Natural killer cell (primary cell): ENCODE data around the gene DDR2. TPM values are rescaled to one million over a fixed set of nuclear protein-coding genes. Genes with fewer than 3 reads are reported as not detected.

Experiments used
- ATAC-seq, 3 donors: fragments of 150-1000 bp in 2 of 3; fragments of 200-7000 bp in 1 of 3; cut with Tn5 transposase; 1 replicate in 1 of 3; 2 replicates in 2 of 3; pipeline ENCODE4 v1.10.0; 2021; ENCODE audit warnings: mild to moderate bottlenecking in 2 of 3, moderate library complexity in 2 of 3
- DNase-seq, 2 donors: peaks; one replicate each; pipeline versions ENCODE4 v3.0.0 to v3.0.0-alpha.2; 2013 to 2021; ENCODE audit warnings: mixed read lengths in 1 of 2
- H3K27ac ChIP-seq: one replicate; pipeline ENCODE4 v1.5.1; 2013; ENCODE audit warnings: mild to moderate bottlenecking, low read length
- H3K27me3 ChIP-seq: one replicate; pipeline ENCODE4 v1.6.1; 2013; ENCODE audit warnings: low read length; ENCODE audit not compliant: control insufficient read depth, insufficient read depth
- H3K36me3 ChIP-seq: one replicate; pipeline ENCODE4 v1.6.1; 2013; ENCODE audit warnings: low read length; ENCODE audit not compliant: control insufficient read depth, insufficient read depth
- H3K4me1 ChIP-seq: one replicate; pipeline ENCODE4 v1.6.1; 2013; ENCODE audit warnings: low read length; ENCODE audit not compliant: control insufficient read depth, insufficient read depth
- H3K4me3 ChIP-seq: one replicate; pipeline ENCODE4 v1.5.1; 2013; ENCODE audit warnings: low read length
- H3K9me3 ChIP-seq: one replicate; pipeline ENCODE4 v1.6.1; 2013; ENCODE audit warnings: low read length; ENCODE audit not compliant: control insufficient read depth, insufficient read depth
- H3K27ac Mint-ChIP-seq, 2 donors: one replicate each; pipeline ENCODE4 v1.8.0; 2022; ENCODE audit warnings: mild to moderate bottlenecking in 2 of 2, mixed read lengths in 2 of 2, moderate library complexity in 1 of 2
- H3K27me3 Mint-ChIP-seq, 2 donors: one replicate each; pipeline ENCODE4 v1.8.0; 2022; ENCODE audit warnings: low read depth in 2 of 2, mixed read lengths in 2 of 2
- H3K36me3 Mint-ChIP-seq: one replicate; pipeline ENCODE4 v1.8.0; 2022; ENCODE audit warnings: mixed read lengths
- H3K4me1 Mint-ChIP-seq, 2 donors: one replicate each; pipeline ENCODE4 v1.8.0; 2022; ENCODE audit warnings: mixed read lengths in 2 of 2
- H3K4me3 Mint-ChIP-seq: one replicate; pipeline ENCODE4 v1.8.0; 2022; ENCODE audit warnings: mild to moderate bottlenecking, moderate library complexity, mixed read lengths
- H3K9me3 Mint-ChIP-seq, 2 donors: one replicate each; pipeline ENCODE4 v1.8.0; 2022; ENCODE audit warnings: mixed read lengths in 2 of 2
- CTCF ChIP-seq: fragments of 200-600 bp; IDR thresholded peaks from one replicate; pipeline ENCODE4 v1.8.0; 2022; ENCODE audit warnings: antibody characterized with exemption
- WGBS: methylation state at CpG from one replicate; pipeline ENCODE4 v1.1.7; 2013; ENCODE audit warnings: missing lambda C conversion rate; ENCODE audit not compliant: insufficient coverage; 5-methylcytosine and 5-hydroxymethylcytosine counted together
- intact Hi-C: fragments of 100-400 bp; cut with micrococcal nuclease; formaldehyde crosslinking; loops from one replicate; pipeline ENCODE4 v1.14.2; 2022
- total RNA-seq, 4 donors: library from RNA; stranded (reverse); fragments of 120-200 nt in 1 of 4; gene quantifications; one replicate each; pipeline versions ENCODE4 v1.2.3 to v1.2.4, GENCODE V29; 2013 to 2022

DDR2 gene
- total RNA-seq, 3 donors from 2014 or later (not counting 1 experiment from before 2014, with no cell fraction given): 1.5 to 2.0 (median 1.8) TPM

GRCh38 chr1:162619076-162619475 is 13.2 kb upstream of the DDR2 start:
- Mint-ChIP-seq H3K4me1 (no peaks in the 10 kb centered on the region), H3K27ac (no peak overlapping the region), H3K36me3 (peaks cover 16% of the 10 kb centered on the region), H3K4me3 (no peak overlapping the region), H3K27me3 (peaks cover 0 to 3% of the 10 kb centered on the region in 2 donors), H3K9me3 (peaks cover 0 to 5% of the 10 kb centered on the region in 2 donors)
- ATAC-seq (no peak), DNase-seq (no peak)
- H3K9me3 ChIP-seq: peaks cover 7% of the 10 kb centered on the region
- 100% methylated on average over 1 of the region's 3 CpGs for WGBS
- no peak for TF ChIP-seq CTCF
- no peaks in the 10 kb centered on the region for H3K4me1 ChIP-seq
- no peaks in the 10 kb centered on the region for H3K36me3 ChIP-seq
- H3K27ac ChIP-seq: no peak overlapping the region
- intact Hi-C loops: no loop called here
- no peak overlapping the region for H3K4me3 ChIP-seq
- no peaks in the 10 kb centered on the region for H3K27me3 ChIP-seq

- no peak overlapping the region for H3K4me3 ChIP-seq
- H3K36me3 ChIP-seq: no peaks in the 10 kb centered on the region
- H3K9me3 Mint-ChIP-seq: peaks cover 0 to 5% of the 10 kb centered on the region in 2 donors
- intact Hi-C loops: no loop called here
- H3K27ac ChIP-seq: no peak overlapping the region
- H3K27ac Mint-ChIP-seq: no peak overlapping the region
- ATAC-seq (no peak), DNase-seq (no peak)
- H3K27me3 Mint-ChIP-seq: peaks cover 0 to 3% of the 10 kb centered on the region in 2 donors
- TF ChIP-seq CTCF: no peak
- peaks cover 7% of the 10 kb centered on the region for H3K9me3 ChIP-seq
- H3K36me3 Mint-ChIP-seq: peaks cover 16% of the 10 kb centered on the region
- no peaks in the 10 kb centered on the region for H3K4me1 ChIP-seq
- H3K27me3 ChIP-seq: no peaks in the 10 kb centered on the region
- no peaks in the 10 kb centered on the region for H3K4me1 Mint-ChIP-seq
- H3K4me3 Mint-ChIP-seq: no peak overlapping the region
Measured at GRCh38 chr1:162621256-162621655, 11.0 kb upstream of the DDR2 start.

GRCh38 chr1:162625679-162626078 is 6.6 kb upstream of the DDR2 start:
- no peak for TF ChIP-seq CTCF
- no peaks in the 10 kb centered on the region for H3K4me1 ChIP-seq
- Mint-ChIP-seq H3K4me1 (no peaks in the 10 kb centered on the region), H3K27ac (no peak overlapping the region), H3K27me3 (peaks cover 0 to 4% of the 10 kb centered on the region in 2 donors), H3K4me3 (no peak overlapping the region), H3K9me3 (no peaks in the 10 kb centered on the region), H3K36me3 (no peaks in the 10 kb centered on the region)
- H3K36me3 ChIP-seq: no peaks in the 10 kb centered on the region
- DNase-seq (no peak), ATAC-seq (no peak)
- no peaks in the 10 kb centered on the region for H3K9me3 ChIP-seq
- H3K4me3 ChIP-seq: no peak overlapping the region
- no peak overlapping the region for H3K27ac ChIP-seq
- WGBS: 82% methylated on average over 1 of the region's 2 CpGs
- intact Hi-C loops: no loop called here
- no peaks in the 10 kb centered on the region for H3K27me3 ChIP-seq

GRCh38 chr1:162626094-162626493 is 6.2 kb upstream of the DDR2 start:
- Mint-ChIP-seq H3K27me3 (peaks cover under 1 to 3% of the 10 kb centered on the region in 2 donors), H3K27ac (no peak overlapping the region), H3K4me3 (no peak overlapping the region), H3K36me3 (no peaks in the 10 kb centered on the region), H3K9me3 (no peaks in the 10 kb centered on the region), H3K4me1 (no peaks in the 10 kb centered on the region)
- Histone ChIP-seq H3K9me3 (no peaks in the 10 kb centered on the region), H3K4me1 (no peaks in the 10 kb centered on the region), H3K27me3 (no peaks in the 10 kb centered on the region), H3K4me3 (no peak overlapping the region), H3K27ac (no peak overlapping the region), H3K36me3 (no peaks in the 10 kb centered on the region)
- TF ChIP-seq CTCF: no peak
- no peak for DNase-seq
- intact Hi-C loops: no loop called here
- WGBS: 71% methylated on average over 2 of the region's 2 CpGs
- ATAC-seq: no peak
